Stimulated activated CD4-positive, alpha-beta T cell treated with anti-CD3 and anti-CD28 coated beads, Interleukin-2, amount 100 ng/mL, for 24 hours (primary cell): Measurements from ENCODE around the gene CLN3.
"Not testable (repeated sequence)": the region's sequence is repeated elsewhere in the genome, so short reads cannot be mapped to it uniquely, and the experiment has no call there.

Experiments
- DNase-seq, 2 donors: peaks; one replicate each; pipeline ENCODE4 v3.0.0-alpha.2; 2020

The CLN3 gene

GRCh38 chr16:28513484-28514181 lies 21.8 kb upstream of the CLN3 start:
- no peak for DNase-seq

DNA sequence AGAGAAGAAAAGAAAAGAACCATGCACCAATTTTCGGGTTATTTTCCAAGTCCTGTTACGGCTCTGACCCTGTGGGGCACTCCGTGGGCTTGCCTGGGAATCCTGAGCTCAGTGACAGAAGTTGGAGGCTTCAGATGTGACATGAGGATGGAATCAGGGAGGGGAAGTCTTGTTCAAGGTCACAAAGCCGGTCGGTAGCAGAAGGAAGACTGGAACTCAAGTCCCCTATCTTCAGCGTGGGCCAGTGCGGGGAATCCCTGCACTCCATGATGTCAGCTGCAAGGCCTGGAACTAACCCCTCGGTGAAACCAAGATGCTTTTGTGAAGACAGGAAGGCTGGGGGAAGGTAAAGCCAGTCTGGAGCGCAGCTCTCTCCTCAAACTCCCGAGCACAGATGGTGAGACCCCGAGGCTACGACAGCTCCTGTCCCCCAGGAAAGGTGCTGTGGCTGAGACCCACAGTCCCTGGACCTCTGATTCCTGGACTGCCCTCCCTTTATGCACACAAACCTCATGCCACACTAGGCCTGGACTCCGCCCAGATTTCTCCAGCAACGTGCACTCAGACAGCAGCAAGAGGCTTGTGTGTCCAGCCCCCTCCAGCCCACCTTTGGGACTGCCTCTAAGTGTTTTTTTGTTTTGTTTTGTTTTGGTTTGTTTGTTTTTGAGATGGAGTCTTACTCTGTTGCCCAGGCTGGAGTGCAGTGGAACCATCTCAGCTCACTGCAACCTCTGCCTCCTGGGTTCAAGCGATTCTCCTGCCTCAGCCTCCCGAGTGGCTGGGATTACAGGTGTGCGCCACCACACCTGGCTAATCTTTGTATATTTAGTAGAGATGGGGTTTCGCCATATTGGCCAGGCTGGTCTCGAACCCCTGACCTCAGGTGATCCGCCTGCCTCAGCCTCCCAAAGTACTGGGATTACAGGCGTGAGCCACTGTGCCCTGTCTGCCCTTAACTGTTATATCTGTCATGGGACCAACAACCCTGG lies 20.2 kb upstream of the CLN3 start:
- no peak for DNase-seq

GRCh38 chr16:28511031-28511430 lies 19.2 kb upstream of the CLN3 start:
- no peak for DNase-seq

DNA sequence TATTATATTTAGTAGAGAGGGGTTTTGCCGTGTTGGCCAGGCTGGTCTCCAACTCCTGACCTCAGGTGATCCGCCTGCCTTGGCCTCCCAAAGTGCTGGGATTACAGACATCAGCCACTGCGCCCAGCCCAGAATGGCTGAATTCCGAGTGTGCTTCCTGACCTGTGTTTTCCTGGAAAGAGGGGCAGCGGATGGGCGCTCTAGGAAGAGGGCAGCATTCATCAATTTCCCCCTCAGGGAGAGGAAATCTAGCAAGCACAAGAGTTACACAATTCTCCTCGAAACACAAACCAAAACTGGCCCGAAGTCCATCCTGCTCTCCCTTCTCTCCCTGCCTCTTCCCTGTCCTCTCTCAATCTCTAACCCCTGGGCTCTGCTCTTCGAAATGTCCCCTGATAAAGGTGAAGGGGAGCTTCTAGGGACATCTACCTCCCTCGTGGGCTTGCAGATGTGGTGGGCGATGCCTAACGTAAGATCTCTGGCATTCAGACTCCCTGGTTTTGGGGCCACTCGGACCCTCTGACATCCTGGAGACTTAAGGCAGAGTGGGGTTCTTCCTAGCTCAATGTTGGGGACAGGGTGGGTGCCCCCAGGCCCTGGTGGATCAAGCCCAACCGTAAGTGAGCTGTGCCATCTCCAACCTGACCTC lies 13.7 kb upstream of the CLN3 start:
- DNase-seq, result no peak

DNA sequence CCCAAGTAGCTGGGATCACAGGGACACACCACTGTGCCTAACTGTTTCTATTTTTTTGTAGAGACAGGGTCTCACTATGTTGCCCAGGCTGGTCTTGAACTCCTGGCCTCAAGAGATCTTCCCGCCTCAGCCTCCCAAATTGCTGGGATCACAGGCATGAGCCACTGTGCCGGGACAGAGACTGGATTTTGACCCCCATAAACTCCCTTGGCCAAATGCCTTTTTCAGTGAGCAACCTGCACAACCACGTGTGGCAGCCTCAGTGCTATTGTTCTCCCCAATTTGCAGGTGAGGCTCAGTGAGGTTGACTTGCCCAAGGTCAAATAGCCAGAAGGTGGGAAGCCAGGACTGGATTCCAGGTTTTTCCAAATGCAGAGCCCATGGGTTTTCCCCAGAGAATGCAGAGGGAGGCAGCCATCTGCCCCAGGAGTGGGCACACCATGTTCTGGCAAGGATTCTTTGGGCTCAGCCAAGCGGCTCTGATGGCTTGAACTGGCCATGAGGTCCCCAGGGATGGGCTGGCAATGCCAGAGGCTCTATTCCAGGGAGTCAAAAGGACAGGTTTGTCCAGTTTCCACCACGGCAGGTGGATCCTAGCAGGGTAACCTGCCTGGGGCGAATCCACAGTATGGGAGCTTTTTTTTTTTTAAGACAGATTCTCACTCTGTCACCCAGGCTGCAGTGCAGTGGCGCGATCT lies 13.0 kb upstream of the CLN3 start:
- DNase-seq, result no peak

- DNase-seq, result no peak
Observed at GRCh38 chr16:28503470-28504259, 11.8 kb upstream of the CLN3 start.

DNA sequence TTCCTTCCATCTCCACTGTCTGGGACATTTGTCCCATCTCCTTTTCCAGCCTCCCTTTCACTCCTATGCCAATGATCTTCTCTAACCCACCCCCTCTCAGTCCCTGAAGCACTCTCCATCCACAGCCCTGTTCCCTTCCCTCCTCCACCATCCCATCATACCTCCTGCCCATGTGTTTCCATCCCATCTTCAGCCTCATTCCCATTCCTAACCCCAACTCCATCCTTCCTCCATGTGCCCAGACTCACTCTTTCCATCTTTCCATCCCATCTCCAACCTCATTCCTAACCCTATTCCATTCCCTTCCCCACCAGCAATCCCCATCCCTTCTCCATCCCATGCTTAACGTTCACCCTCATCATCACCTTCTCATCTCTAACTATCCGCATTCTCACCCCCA lies 10.4 kb upstream of the CLN3 start:
- no peak for DNase-seq

DNA sequence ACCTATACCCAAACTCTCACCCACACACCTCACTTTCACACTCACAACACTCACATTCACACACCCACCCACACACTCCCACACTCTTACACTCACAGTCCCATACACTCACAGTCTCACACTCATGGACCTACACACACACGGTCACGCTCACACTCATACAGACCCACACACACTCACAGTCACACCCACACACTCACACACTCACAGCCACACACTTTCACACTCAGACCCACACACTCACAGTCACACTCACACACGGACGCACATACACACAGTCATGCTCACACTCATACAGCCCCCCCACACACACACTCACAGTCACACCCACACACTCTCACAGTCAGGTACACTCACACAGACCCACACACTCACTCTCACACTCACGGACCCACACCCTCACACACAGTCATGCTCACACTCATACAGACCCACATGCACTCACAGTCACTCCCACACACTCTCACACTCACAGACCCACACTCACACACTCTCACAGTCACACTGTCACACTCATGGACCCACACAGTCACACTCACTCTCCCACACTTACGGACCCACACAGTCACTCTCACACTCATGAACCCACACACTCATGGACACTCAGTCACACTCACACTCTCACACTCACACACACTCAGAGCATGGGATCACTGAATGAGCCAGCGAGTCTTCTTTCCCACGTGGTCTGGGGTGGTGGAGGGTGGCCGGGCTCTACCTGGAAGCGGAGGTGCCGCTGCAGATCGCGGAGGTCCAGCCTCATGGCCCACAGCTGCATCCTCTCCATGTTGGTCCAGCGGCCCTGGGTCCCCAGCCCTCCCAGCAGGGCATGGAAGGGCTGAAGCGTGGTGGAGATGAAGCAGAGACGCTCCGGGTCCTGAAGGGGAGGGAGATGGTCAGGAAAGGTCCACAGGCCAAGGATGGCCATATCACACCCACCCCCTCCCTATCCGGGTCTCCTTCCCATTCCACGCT lies 9.7 kb upstream of the CLN3 start:
- no peak for DNase-seq

- DNase-seq, result not testable (repeated sequence)
Observed at GRCh38 chr16:28500476-28501180, 8.8 kb upstream of the CLN3 start.

DNA sequence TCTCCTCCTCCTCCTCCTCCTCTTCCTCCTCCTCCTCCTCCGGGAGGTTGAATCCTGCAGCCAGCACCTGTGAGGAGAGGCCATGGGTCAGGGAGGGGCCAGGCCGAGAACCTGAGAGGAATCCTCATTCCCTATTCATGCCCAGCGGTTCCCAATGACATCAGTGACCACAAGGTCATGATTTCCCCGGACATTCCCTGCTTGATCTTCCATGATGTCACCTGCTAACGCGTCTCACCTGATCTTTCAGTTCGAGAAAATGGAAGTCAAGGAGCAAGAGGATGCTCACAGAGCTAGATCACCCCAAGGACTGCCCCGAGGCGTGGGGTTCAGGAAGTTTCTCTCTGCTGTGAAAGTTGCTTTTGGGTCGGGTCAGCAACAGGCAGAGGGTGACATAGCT lies 8.0 kb upstream of the CLN3 start:
- no peak for DNase-seq

- DNase-seq, result no peak
Observed at GRCh38 chr16:28498666-28499381, 7.0 kb upstream of the CLN3 start.

DNA sequence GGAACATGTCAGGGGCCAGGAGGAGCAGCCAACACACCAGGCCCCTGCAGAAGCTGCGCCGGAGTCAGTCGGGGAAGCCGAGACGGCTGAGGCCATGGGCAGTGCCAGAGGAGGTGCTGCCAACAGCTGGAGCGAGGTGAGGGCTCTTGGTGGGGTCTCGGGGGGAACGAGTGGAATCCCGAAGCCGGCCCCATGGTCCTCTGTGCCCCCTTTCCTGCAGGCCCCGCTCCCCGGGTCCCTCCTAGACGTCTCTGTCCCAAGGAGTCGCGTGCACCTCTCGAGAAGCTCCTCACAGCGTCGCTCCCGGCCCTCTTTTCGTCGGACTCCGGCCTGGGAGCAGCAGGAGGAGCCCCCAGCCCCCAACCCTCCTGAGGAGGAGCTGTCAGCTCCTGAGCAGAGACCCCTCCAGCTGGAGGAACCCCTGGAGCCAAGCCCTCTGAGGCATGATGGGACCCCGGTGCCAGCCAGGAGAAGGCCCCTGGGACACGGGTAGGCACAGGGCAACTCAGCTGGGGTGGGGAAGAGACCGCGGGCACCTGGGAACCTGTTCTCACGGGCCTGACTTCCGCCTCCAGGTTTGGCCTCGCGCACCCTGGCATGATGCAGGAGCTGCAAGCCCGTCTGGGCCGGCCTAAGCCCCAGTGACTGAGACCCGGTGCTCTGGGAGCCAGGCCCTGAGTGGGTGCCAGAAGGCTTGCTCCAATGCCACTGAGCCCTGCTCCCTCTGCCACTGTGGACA lies 6.2 kb upstream of the CLN3 start:
- DNase-seq, result no peak

- DNase-seq, result no peak
Observed at GRCh38 chr16:28497386-28497785, 5.5 kb upstream of the CLN3 start.

- no peak for DNase-seq
Observed at GRCh38 chr16:28496844-28497243, 5.0 kb upstream of the CLN3 start.

GRCh38 chr16:28495795-28496749 lies 4.2 kb upstream of the CLN3 start:
- DNase-seq, result no peak

DNA sequence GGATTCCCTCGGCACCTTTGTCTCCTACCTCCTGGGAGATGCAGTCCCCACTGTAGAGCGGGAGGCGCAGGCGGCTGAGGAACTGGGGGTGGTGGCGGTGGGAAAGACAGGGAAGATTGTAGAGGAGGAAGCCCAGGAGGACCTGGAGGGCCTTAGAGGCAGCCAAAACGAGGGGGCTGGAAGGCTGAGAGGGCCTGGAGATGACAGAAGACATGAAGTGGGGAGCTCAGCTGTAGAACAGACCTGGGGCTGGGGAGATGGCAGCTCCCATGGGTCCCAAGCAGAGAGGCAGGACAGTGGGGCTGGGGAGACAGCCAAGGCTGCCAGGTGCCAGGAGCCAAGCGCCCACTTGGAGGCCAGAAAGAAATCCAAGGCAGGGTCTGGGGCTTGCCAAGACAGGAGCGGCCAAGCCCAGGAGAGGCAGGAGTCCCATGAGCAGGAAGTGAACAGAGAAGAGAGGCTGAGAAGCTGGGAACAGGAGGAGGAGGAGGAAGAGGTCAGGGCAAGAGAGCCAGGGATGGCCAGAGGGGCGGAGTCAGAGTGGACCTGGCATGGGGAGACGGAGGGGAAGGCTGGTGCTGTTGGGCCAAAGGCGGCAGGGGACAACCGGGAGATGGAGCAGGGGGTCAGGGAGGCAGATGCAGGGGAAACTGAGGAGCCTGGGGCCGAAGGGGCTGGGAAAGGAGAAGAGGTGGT lies 3.4 kb upstream of the CLN3 start:
- no peak for DNase-seq
